Measurements from ENCODE around the gene NBEA. TPM values are rescaled to one million over a fixed set of nuclear protein-coding genes. Genes with fewer than 3 reads are reported as not detected.
"Not testable (repeated sequence)": the region's sequence is repeated elsewhere in the genome, so short reads cannot be mapped to it uniquely, and the experiment has no call there.

NBEA gene
- total RNA-seq, 2 donors from 2014 or later = 7.7 to 10.2 TPM

DNA sequence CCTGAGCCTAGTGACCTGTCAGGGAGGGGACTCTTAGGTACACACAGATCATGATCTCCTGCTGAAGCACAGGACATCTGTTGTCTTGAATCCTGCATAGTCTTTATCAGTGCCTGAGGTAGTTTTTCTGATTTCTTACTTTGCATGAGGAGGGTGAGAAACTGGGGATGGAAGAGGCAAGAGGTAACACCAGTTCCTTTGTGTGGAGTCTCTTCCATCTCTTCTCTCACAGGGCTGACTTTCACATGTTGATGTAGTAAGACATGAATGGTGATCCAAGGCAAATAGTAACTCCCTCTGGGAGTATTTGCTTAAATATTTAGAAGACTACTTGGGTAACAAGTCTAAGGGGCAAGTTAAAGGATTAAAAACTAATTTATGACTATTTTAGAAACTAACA is 9.5 kb downstream of the NBEA start:
- no peaks in the 10 kb centered on the region for H3K36me3 ChIP-seq
- H3K27ac ChIP-seq = no peak overlapping the region
- no peaks in the 10 kb centered on the region for H3K27me3 ChIP-seq (replicated peaks; ENCODE audit: insufficient read depth)
- no peaks in the 10 kb centered on the region for H3K4me1 ChIP-seq (ENCODE audit: control insufficient read depth in 1 of 2, low read depth in 2 of 2)
- TF ChIP-seq, protein P1, sequence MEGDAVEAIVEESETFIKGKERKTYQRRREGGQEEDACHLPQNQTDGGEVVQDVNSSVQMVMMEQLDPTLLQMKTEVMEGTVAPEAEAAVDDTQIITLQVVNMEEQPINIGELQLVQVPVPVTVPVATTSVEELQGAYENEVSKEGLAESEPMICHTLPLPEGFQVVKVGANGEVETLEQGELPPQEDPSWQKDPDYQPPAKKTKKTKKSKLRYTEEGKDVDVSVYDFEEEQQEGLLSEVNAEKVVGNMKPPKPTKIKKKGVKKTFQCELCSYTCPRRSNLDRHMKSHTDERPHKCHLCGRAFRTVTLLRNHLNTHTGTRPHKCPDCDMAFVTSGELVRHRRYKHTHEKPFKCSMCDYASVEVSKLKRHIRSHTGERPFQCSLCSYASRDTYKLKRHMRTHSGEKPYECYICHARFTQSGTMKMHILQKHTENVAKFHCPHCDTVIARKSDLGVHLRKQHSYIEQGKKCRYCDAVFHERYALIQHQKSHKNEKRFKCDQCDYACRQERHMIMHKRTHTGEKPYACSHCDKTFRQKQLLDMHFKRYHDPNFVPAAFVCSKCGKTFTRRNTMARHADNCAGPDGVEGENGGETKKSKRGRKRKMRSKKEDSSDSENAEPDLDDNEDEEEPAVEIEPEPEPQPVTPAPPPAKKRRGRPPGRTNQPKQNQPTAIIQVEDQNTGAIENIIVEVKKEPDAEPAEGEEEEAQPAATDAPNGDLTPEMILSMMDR (IDR thresholded peaks at IDR 0.05) = no peak
- no peaks in the 10 kb centered on the region for H3K9me3 ChIP-seq
- no peak for DNase-seq (ENCODE audit: low spot score)
- H3K4me3 ChIP-seq = no peak overlapping the region
- ATAC-seq (ENCODE audit: insufficient number of reproducible peaks, low FRiP score, low read depth) = no peak

DNA sequence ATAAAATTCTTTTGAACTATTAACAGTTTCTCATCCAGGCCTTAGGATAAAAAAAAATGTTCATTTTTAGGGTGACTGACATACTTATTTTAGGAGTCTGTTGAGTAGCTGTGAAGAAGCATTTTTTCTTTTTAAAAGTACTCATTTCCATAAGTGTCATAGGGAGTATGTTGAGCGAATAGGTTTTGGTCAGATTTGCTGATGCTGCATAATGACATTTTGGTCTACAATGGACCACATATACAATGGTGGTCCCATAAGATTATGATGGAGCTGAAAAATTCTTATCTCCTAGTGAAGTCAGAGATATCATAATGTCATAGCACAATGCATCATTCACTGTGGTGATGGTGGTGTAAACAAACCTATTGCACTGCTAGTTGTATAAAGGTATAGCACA is 17.4 kb downstream of the NBEA start:
- H3K9me3 ChIP-seq = no peaks in the 10 kb centered on the region
- H3K27me3 ChIP-seq (replicated peaks; ENCODE audit: insufficient read depth) = no peaks in the 10 kb centered on the region
- H3K4me3 ChIP-seq = no peak overlapping the region
- no peaks in the 10 kb centered on the region for H3K36me3 ChIP-seq
- H3K27ac ChIP-seq = no peak overlapping the region
- no peak for ATAC-seq (ENCODE audit: insufficient number of reproducible peaks, low FRiP score, low read depth)
- TF ChIP-seq, protein P1 (IDR thresholded peaks at IDR 0.05) = no peak
- no peaks in the 10 kb centered on the region for H3K4me1 ChIP-seq (ENCODE audit: control insufficient read depth in 1 of 2, low read depth in 2 of 2)
- no peak for DNase-seq (ENCODE audit: low spot score)

DNA sequence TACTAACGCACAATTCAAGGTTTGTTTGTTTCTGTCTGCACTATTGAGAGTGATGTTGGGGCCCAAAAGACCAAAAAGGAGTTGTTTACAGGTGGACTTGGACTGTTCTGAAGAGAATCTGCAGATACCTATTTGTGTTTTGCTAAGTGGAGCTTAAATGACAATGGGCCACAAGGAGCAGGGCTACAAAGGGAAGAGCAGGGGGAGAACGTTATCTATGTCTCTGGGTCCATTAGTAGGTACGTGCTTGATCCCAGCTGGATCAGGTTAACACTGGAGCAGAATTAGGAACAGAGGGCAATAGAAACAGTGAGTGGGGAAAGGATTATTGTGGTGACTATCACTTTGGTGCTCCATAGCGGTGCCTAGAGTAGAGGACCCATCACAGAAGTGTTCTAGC is 22.5 kb downstream of the NBEA start:
- no peaks in the 10 kb centered on the region for H3K27me3 ChIP-seq (replicated peaks; ENCODE audit: insufficient read depth)
- no peak overlapping the region for H3K4me3 ChIP-seq
- no peak overlapping the region for H3K27ac ChIP-seq
- H3K4me1 ChIP-seq (ENCODE audit: control insufficient read depth in 1 of 2, low read depth in 2 of 2) = no peaks in the 10 kb centered on the region
- DNase-seq (ENCODE audit: low spot score) (no peak), ATAC-seq (ENCODE audit: insufficient number of reproducible peaks, low FRiP score, low read depth) (no peak)
- TF ChIP-seq, protein P1 (IDR thresholded peaks at IDR 0.05) = no peak
- H3K9me3 ChIP-seq = no peaks in the 10 kb centered on the region
- no peaks in the 10 kb centered on the region for H3K36me3 ChIP-seq

DNA sequence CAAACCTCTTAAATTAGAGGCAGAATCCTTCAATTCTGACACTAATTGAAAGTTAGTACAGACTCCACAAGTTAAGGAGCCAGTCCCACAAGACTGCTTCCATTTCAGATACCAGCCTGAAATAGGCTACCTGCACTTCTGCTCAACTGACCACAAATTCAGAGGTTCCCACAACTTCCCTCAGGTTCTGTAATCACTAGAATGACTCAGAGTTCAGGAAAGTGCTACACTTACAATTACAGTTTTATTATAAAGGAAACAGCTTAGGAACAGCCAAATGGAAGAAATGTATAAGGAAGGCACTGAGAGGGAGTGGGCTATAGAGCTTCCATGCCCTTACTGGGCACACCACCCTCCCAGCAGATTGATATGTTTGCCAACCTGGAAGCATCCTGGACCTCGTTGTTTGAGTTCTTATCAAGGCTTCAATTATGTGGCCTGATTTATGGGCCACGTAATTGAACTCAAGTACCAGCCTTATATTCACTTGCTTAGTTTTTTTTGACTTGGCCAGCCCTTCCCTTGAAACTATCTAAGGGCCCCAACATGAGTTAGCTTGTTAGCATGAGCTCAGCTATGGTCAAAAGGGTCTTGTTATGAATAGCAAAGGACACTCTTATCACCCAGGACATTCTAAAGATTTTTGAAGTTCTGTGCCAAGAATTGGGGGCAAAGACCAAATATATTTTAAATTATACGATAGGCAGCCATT is 25.9 kb downstream of the NBEA start:
- H3K9me3 ChIP-seq = peaks cover 10% of the 10 kb centered on the region
- ATAC-seq (ENCODE audit: insufficient number of reproducible peaks, low FRiP score, low read depth) (no peak), DNase-seq (ENCODE audit: low spot score) (no peak)
- no peaks in the 10 kb centered on the region for H3K36me3 ChIP-seq
- no peaks in the 10 kb centered on the region for H3K27me3 ChIP-seq (replicated peaks; ENCODE audit: insufficient read depth)
- H3K4me3 ChIP-seq = no peak overlapping the region
- H3K4me1 ChIP-seq (ENCODE audit: control insufficient read depth in 1 of 2, low read depth in 2 of 2) = no peaks in the 10 kb centered on the region
- TF ChIP-seq, protein P1 (IDR thresholded peaks at IDR 0.05) = no peak
- no peak overlapping the region for H3K27ac ChIP-seq

DNA sequence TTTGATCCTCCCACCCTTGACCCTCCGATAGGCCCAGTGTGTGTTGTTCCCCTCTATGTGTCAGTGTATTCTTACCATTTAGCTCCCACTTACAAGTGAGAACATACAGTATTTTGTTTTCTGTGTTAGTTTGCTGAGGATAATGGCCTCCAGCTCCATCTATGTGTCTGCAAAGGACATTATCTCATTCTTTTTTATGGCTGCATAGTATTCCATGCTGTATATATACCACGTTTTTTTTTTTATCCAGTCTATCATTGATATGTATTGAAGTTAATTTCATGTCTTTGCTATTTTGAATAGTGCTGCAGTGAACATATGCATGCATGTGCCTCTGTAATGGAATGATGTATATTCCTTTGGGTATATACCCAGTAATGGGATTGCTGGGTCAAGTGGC is 27.5 kb downstream of the NBEA start:
- not testable (repeated sequence) for H3K27me3 ChIP-seq (replicated peaks; ENCODE audit: insufficient read depth); ATAC-seq (ENCODE audit: insufficient number of reproducible peaks, low FRiP score, low read depth); H3K4me3 ChIP-seq

DNA sequence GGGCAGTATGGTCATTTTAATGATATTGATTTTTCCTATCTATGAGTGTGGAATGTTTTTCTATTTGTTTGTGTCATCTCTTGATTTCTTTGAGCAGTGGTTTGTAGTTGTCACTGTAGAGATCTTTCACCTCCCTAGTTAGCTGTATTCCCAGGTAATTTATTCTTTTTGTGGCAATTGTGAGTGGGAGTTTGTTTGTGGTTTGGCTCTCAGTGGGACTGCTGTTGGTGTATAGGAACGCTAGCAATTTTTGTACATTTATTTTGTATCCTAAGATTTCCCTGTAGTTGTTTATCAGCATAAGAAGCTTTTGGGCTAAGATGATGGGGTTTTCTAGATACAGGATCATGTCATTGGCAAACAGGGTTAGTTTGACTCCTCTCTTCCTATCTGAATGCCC is 28.9 kb downstream of the NBEA start:
- ATAC-seq (ENCODE audit: insufficient number of reproducible peaks, low FRiP score, low read depth) (no peak), DNase-seq (ENCODE audit: low spot score) (no peak)
- no peak overlapping the region for H3K27ac ChIP-seq
- no peaks in the 10 kb centered on the region for H3K27me3 ChIP-seq (replicated peaks; ENCODE audit: insufficient read depth)
- H3K4me3 ChIP-seq = no peak overlapping the region
- H3K9me3 ChIP-seq = peaks cover 10% of the 10 kb centered on the region
- TF ChIP-seq, protein P1 (IDR thresholded peaks at IDR 0.05) = no peak
- no peaks in the 10 kb centered on the region for H3K4me1 ChIP-seq (ENCODE audit: control insufficient read depth in 1 of 2, low read depth in 2 of 2)
- no peaks in the 10 kb centered on the region for H3K36me3 ChIP-seq

More for the DNA sequence above, 27.5 kb downstream of the NBEA start:
- H3K36me3 ChIP-seq; DNase-seq (ENCODE audit: low spot score); H3K4me1 ChIP-seq (ENCODE audit: control insufficient read depth in 1 of 2, low read depth in 2 of 2); H3K27ac ChIP-seq: not testable (repeated sequence)
- H3K9me3 ChIP-seq = peaks cover 10% of the 10 kb centered on the region

Data from thoracic aorta (tissue), 2 donors.